GM04504 (cell line): Measurements from ENCODE around the gene MMP17.
A peak's percentile ranks its signal among the peaks of the same experiment; 100 is the strongest.

Experiments used
- DNase-seq: peaks from one replicate; pipeline ENCODE4 v3.0.0-alpha.2; 2012; ENCODE audit warnings: low read depth

Gene MMP17

GRCh38 chr12:131827961-131828534 is at the start of gene MMP17:
MMP17 (plus strand) TSS chr12:131828393; CDS start chr12:131828495, 102 bp downstream.
- no peak for DNase-seq

GRCh38 chr12:131779027-131779426 is 49.2 kb upstream of the MMP17 start:
- no peak for DNase-seq

GRCh38 chr12:131782061-131782460 is 46.1 kb upstream of the MMP17 start:
- no peak for DNase-seq

- DNase-seq = peak; percentile 54
Measured at GRCh38 chr12:131783915-131784541, 44.2 kb upstream of the MMP17 start.

GRCh38 chr12:131784909-131785762 is 43.1 kb upstream of the MMP17 start:
- DNase-seq = no peak

GRCh38 chr12:131785763-131786330 is 42.3 kb upstream of the MMP17 start:
- no peak for DNase-seq

GRCh38 chr12:131786331-131786730 is 41.9 kb upstream of the MMP17 start:
- no peak for DNase-seq

GRCh38 chr12:131787143-131787660 is 41.0 kb upstream of the MMP17 start:
- no peak for DNase-seq

GRCh38 chr12:131788070-131788469 is 40.1 kb upstream of the MMP17 start:
- DNase-seq = no peak

GRCh38 chr12:131789638-131790037 is 38.6 kb upstream of the MMP17 start:
- DNase-seq = no peak

GRCh38 chr12:131793243-131794022 is 34.8 kb upstream of the MMP17 start:
- DNase-seq = peak; percentile 16

- no peak for DNase-seq
Measured at GRCh38 chr12:131794061-131794460, 34.1 kb upstream of the MMP17 start.

- DNase-seq = no peak
Measured at GRCh38 chr12:131794573-131794972, 33.6 kb upstream of the MMP17 start.

- DNase-seq = no peak
Measured at GRCh38 chr12:131795064-131795463, 33.1 kb upstream of the MMP17 start.

- no peak for DNase-seq
Measured at GRCh38 chr12:131795690-131796410, 32.3 kb upstream of the MMP17 start.

- DNase-seq = no peak
Measured at GRCh38 chr12:131796411-131796736, 31.8 kb upstream of the MMP17 start.

- no peak for DNase-seq
Measured at GRCh38 chr12:131796754-131797587, 31.2 kb upstream of the MMP17 start.

- DNase-seq = no peak
Measured at GRCh38 chr12:131797588-131797934, 30.6 kb upstream of the MMP17 start.

- DNase-seq = no peak
Measured at GRCh38 chr12:131799195-131799594, 29.0 kb upstream of the MMP17 start.

- no peak for DNase-seq
Measured at GRCh38 chr12:131799828-131800593, 28.2 kb upstream of the MMP17 start.
